Adrenal gland (tissue), 12 donors: Measurements from ENCODE around the gene WDR70. TPM values are rescaled to one million over a fixed set of nuclear protein-coding genes. Genes with fewer than 3 reads are reported as not detected.
"Not testable (repeated sequence)": the region's sequence is repeated elsewhere in the genome, so short reads cannot be mapped to it uniquely, and the experiment has no call there.

Experiments used
- DNase-seq, 7 donors: peaks; one replicate each; pipeline ENCODE4 v3.0.0-alpha.2; 2019 to 2020
- H3K27ac ChIP-seq, 5 donors: fragments of 200-600 bp; sonication (generic) in 4 of 5; 1 replicate in 3 of 5; 2 replicates in 2 of 5; pipeline versions ENCODE4 v1.5.1 to v1.8.0; 2016 to 2020; ENCODE audit warnings: mild to moderate bottlenecking in 1 of 5
- H3K27me3 ChIP-seq: fragments of 200-600 bp; 2 replicates; pipeline ENCODE4 v1.8.0; 2021
- H3K36me3 ChIP-seq, 2 donors: fragments of 200-600 bp; replicated peaks in 1 of 2; 1 replicate in 1 of 2; 2 replicates in 1 of 2; pipeline versions ENCODE4 v1.5.1 to v1.8.0; 2018 to 2022
- H3K4me1 ChIP-seq, 2 donors: fragments of 200-600 bp; replicated peaks in 1 of 2; 1 replicate in 1 of 2; 2 replicates in 1 of 2; pipeline versions ENCODE4 v1.5.1 to v1.8.0; 2018 to 2021
- H3K4me3 ChIP-seq, 4 donors: fragments of 200-600 bp; sonication (generic) in 3 of 4; one replicate each; pipeline ENCODE4 v1.5.1; 2016 to 2018
- H3K9me3 ChIP-seq, 3 donors: fragments of 200-600 bp; sonication (generic) in 1 of 3; replicated peaks in 1 of 3; 1 replicate in 2 of 3; 2 replicates in 1 of 3; pipeline versions ENCODE4 v1.5.1 to v1.8.0; 2016 to 2021
- CTCF ChIP-seq, 6 experiments: fragments of 450-650 bp in 4 of 6; fragments of 200-600 bp in 2 of 6; sonication (generic) in 1 of 6; IDR thresholded peaks; 1 replicate in 5 of 6; 2 replicates in 1 of 6; pipeline versions ENCODE4 v1.5.1 to v1.8.0; 2016 to 2021; ENCODE audit warnings: antibody characterized with exemption in 6 of 6, mild to moderate bottlenecking in 2 of 6, moderate library complexity in 1 of 6
- POLR2A ChIP-seq, 2 donors: fragments of 450-650 bp; IDR thresholded peaks; one replicate each; pipeline ENCODE4 v1.6.1; 2017; ENCODE audit warnings: antibody characterized with exemption in 2 of 2, mild to moderate bottlenecking in 2 of 2, moderate library complexity in 1 of 2
- WGBS, 4 donors: extraction: QIAGEN DNeasy Blood & Tissue Kit in 2 of 4; methylation state at CpG; one replicate each; pipeline versions ENCODE4 v1.1.5 to v1.1.7; 2013 to 2017; 5-methylcytosine and 5-hydroxymethylcytosine counted together
- intact Hi-C, 2 donors: fragments of 100-400 bp; cut with DNase I; formaldehyde crosslinking; loops; one replicate each; pipeline versions ENCODE4 v1.14.1 to v1.15.0; 2022 to 2023
- polyA plus RNA-seq, 3 donors: library from polyadenylated mRNA; stranded (reverse); fragments of 200-250 nt in 2 of 3; fragments of 350-450 nt in 1 of 3; fragmentation: Illumina TruSeq in 1 of 3; extraction: RNeasy Lipid Tissue Mini Kit (QIAGEN cat#74804) in 1 of 3; gene quantifications; one replicate each; pipeline ENCODE4 v1.2.3, GENCODE V29; 2013 to 2014
- total RNA-seq, 9 donors: library from RNA; depleted of rRNA in 4 of 9; stranded (reverse); fragments of >200 nt in 4 of 9; fragments of 120-200 nt in 1 of 9; fragmentation: NEBNext Ultra II Directional in 1 of 9; extraction: Animal tissue kit (Norgen Biotek cat#: 25700) in 1 of 9; gene quantifications; one replicate each; pipeline versions ENCODE4 v1.1.0 to v1.2.4, GENCODE V29; 2013 to 2023
- donor health status: healthy with polysubstance abuse.
- donor health status: Bipolar disorder and iron deficiency.
- donor health status: DM: yes; HTN: yes; CAD: no.
- donor health status: DM: no; HTN: no; CAD: no.
- donor health status: DM: no; HTN: no; CAD: no.
- donor health status: DM: yes; HTN: yes; CAD: no.

The WDR70 gene
- total and polyA plus RNA-seq, 12 donors: 9.2 to 42.6 (median 28.4) TPM

- no peaks in the 10 kb centered on the region for H3K27me3 ChIP-seq
- WGBS, 4 donors: 96 to 99% (median 98%) methylated on average over 5 of the region's 5 CpGs
- H3K27ac ChIP-seq: no peak overlapping the region
- peaks cover 0 to 4% (median 0%) of the 10 kb centered on the region in 3 donors for H3K9me3 ChIP-seq
- no peak overlapping the region for H3K4me3 ChIP-seq
- no peaks in the 10 kb centered on the region for H3K4me1 ChIP-seq
- no peaks in the 10 kb centered on the region for H3K36me3 ChIP-seq
- no peak for DNase-seq
- no peak for TF ChIP-seq POLR2A (IDR thresholded peaks at IDR 0.05)
- no peak for TF ChIP-seq CTCF (IDR thresholded peaks at IDR 0.05)
- intact Hi-C loops: no loop called here
Measured at GRCh38 chr5:37506722-37507121, 127.6 kb downstream of the WDR70 start.

GRCh38 chr5:37511646-37512045 is 132.5 kb downstream of the WDR70 start:
- H3K4me3 ChIP-seq: no peak overlapping the region
- TF ChIP-seq POLR2A (IDR thresholded peaks at IDR 0.05) (no peak), CTCF (IDR thresholded peaks at IDR 0.05) (no peak)
- H3K27ac ChIP-seq: no peak overlapping the region
- H3K4me1 ChIP-seq: no peaks in the 10 kb centered on the region
- no peak for DNase-seq
- H3K36me3 ChIP-seq: no peaks in the 10 kb centered on the region
- 92 to 100% (median 98%) methylated on average over 1 of the region's 1 CpG for WGBS, 4 donors
- H3K27me3 ChIP-seq: no peaks in the 10 kb centered on the region
- peaks cover 0 to 4% (median 0%) of the 10 kb centered on the region in 3 donors for H3K9me3 ChIP-seq
- intact Hi-C loops: loop anchor here in 1 of 2 donors (5.0 kb wide), 1 partner anchor 676 kb away; no protein-coding TSS in a partner anchor

- no peaks in the 10 kb centered on the region for H3K27me3 ChIP-seq
- no peaks in the 10 kb centered on the region for H3K4me1 ChIP-seq
- no peaks in the 10 kb centered on the region for H3K9me3 ChIP-seq
- no peak overlapping the region for H3K27ac ChIP-seq
- no peak for DNase-seq
- TF ChIP-seq CTCF (IDR thresholded peaks at IDR 0.05) (no peak), POLR2A (IDR thresholded peaks at IDR 0.05) (no peak)
- no peaks in the 10 kb centered on the region for H3K36me3 ChIP-seq
- WGBS, 4 donors: 85 to 97% (median 94%) methylated on average over 1 of the region's 1 CpG
- H3K4me3 ChIP-seq: no peak overlapping the region
- intact Hi-C loops: loop anchor here in 1 of 2 donors (5.0 kb wide), 1 partner anchor 672 kb away; no protein-coding TSS in a partner anchor
Measured at GRCh38 chr5:37514946-37515345, 135.8 kb downstream of the WDR70 start.

- 97 to 98% (median 98%) methylated on average over 3 of the region's 3 CpGs for WGBS, 4 donors
- Histone ChIP-seq H3K27ac (no peak overlapping the region), H3K9me3 (no peaks in the 10 kb centered on the region), H3K4me1 (no peaks in the 10 kb centered on the region), H3K27me3 (no peaks in the 10 kb centered on the region), H3K4me3 (no peak overlapping the region), H3K36me3 (no peaks in the 10 kb centered on the region)
- TF ChIP-seq CTCF (IDR thresholded peaks at IDR 0.05) (no peak), POLR2A (IDR thresholded peaks at IDR 0.05) (no peak)
- DNase-seq: no peak
- intact Hi-C loops: no loop called here
Measured at GRCh38 chr5:37517686-37518085, 138.6 kb downstream of the WDR70 start.

GRCh38 chr5:37518356-37518755 is 139.2 kb downstream of the WDR70 start:
- WGBS, 4 donors: 96 to 98% (median 97%) methylated on average over 4 to 5 of the region's 5 CpGs
- H3K4me3 ChIP-seq, H3K4me1 ChIP-seq, H3K27ac ChIP-seq, H3K36me3 ChIP-seq, H3K9me3 ChIP-seq, H3K27me3 ChIP-seq, intact Hi-C loops, DNase-seq: not testable (repeated sequence)
